Measurements from ENCODE around the gene RNF126.

DNA sequence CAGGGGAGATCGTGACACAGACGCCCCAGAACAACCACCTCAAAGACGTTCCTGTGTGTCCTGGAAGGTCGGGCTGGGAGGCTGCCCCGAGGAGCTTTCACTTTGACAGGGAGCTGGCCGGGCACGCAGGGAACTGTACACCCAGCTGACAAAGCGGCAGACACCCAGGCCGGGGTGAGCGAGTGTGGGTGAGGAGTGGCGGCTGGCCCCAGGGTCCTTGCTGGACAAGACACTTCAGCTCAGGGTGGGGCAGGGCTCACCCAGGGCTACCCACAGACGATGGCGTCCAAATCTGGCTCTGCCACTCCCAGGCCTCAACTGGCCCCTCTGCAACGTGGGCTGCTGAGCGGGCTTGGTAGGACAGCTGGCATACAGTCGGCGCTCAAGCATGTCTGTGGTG, 21.3 kb downstream of the RNF126 start:
- TF ChIP-seq, protein P1, sequence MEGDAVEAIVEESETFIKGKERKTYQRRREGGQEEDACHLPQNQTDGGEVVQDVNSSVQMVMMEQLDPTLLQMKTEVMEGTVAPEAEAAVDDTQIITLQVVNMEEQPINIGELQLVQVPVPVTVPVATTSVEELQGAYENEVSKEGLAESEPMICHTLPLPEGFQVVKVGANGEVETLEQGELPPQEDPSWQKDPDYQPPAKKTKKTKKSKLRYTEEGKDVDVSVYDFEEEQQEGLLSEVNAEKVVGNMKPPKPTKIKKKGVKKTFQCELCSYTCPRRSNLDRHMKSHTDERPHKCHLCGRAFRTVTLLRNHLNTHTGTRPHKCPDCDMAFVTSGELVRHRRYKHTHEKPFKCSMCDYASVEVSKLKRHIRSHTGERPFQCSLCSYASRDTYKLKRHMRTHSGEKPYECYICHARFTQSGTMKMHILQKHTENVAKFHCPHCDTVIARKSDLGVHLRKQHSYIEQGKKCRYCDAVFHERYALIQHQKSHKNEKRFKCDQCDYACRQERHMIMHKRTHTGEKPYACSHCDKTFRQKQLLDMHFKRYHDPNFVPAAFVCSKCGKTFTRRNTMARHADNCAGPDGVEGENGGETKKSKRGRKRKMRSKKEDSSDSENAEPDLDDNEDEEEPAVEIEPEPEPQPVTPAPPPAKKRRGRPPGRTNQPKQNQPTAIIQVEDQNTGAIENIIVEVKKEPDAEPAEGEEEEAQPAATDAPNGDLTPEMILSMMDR (IDR thresholded peaks at IDR 0.05; ENCODE audit: poor library complexity, severe bottlenecking): no peak
- TF ChIP-seq RAD21 (conservative IDR thresholded peaks at IDR 0.05) (no peak), EZH2 (IDR thresholded peaks at IDR 0.05; ENCODE audit: borderline replicate concordance, insufficient read depth, low read length, poor library complexity, severe bottlenecking) (no peak), EP300 (conservative IDR thresholded peaks at IDR 0.05; ENCODE audit: poor library complexity, severe bottlenecking) (no peak), POLR2AphosphoS5 (IDR thresholded peaks at IDR 0.05) (no peak)
- TF ChIP-seq, protein P2, sequence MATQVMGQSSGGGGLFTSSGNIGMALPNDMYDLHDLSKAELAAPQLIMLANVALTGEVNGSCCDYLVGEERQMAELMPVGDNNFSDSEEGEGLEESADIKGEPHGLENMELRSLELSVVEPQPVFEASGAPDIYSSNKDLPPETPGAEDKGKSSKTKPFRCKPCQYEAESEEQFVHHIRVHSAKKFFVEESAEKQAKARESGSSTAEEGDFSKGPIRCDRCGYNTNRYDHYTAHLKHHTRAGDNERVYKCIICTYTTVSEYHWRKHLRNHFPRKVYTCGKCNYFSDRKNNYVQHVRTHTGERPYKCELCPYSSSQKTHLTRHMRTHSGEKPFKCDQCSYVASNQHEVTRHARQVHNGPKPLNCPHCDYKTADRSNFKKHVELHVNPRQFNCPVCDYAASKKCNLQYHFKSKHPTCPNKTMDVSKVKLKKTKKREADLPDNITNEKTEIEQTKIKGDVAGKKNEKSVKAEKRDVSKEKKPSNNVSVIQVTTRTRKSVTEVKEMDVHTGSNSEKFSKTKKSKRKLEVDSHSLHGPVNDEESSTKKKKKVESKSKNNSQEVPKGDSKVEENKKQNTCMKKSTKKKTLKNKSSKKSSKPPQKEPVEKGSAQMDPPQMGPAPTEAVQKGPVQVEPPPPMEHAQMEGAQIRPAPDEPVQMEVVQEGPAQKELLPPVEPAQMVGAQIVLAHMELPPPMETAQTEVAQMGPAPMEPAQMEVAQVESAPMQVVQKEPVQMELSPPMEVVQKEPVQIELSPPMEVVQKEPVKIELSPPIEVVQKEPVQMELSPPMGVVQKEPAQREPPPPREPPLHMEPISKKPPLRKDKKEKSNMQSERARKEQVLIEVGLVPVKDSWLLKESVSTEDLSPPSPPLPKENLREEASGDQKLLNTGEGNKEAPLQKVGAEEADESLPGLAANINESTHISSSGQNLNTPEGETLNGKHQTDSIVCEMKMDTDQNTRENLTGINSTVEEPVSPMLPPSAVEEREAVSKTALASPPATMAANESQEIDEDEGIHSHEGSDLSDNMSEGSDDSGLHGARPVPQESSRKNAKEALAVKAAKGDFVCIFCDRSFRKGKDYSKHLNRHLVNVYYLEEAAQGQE (IDR thresholded peaks at IDR 0.05; ENCODE audit: borderline replicate concordance): no peak

All from neural cell (in vitro differentiated cells).